ENCODE results near the gene CLOCK.
A peak's percentile ranks its signal among the peaks of the same experiment; 100 is the strongest.

The CLOCK gene

GRCh38 chr4:55381502-55381901, 165.2 kb downstream of the CLOCK start:
- peak in 2 of 51 donors; percentile 17 to 37 for DNase-seq

- DNase-seq = no peak
Observed at GRCh38 chr4:55380576-55380975, 166.1 kb downstream of the CLOCK start.

- no peak for DNase-seq
Observed at GRCh38 chr4:55378617-55379467, 167.9 kb downstream of the CLOCK start.
